Ascending aorta (tissue), 2 donors: ENCODE data around the gene ENTPD2. TPM values are rescaled to one million over a fixed set of nuclear protein-coding genes. Genes with fewer than 3 reads are reported as not detected.

Experiments used
- DNase-seq, 2 donors: peaks; one replicate each; pipeline ENCODE4 v3.0.0-alpha.2; 2019; ENCODE audit warnings: low spot score in 2 of 2
- H3K27ac ChIP-seq, 2 donors: fragments of 200-600 bp; sonication (generic); one replicate each; pipeline ENCODE4 v1.5.1; 2016 to 2017; ENCODE audit warnings: mild to moderate bottlenecking in 1 of 2
- H3K27me3 ChIP-seq: fragments of 200-600 bp; sonication (generic); one replicate; pipeline ENCODE4 v1.5.1; 2017
- H3K36me3 ChIP-seq, 2 donors: fragments of 200-600 bp; sonication (generic); one replicate each; pipeline ENCODE4 v1.5.1; 2016
- H3K4me1 ChIP-seq, 2 donors: fragments of 200-600 bp; sonication (generic); one replicate each; pipeline ENCODE4 v1.5.1; 2016 to 2017; ENCODE audit warnings: mild to moderate bottlenecking in 1 of 2
- H3K4me3 ChIP-seq, 2 donors: fragments of 200-600 bp; sonication (generic); one replicate each; pipeline ENCODE4 v1.5.1; 2016 to 2017; ENCODE audit warnings: mild to moderate bottlenecking in 1 of 2
- H3K9me3 ChIP-seq, 2 donors: fragments of 200-600 bp; sonication (generic); one replicate each; pipeline ENCODE4 v1.5.1; 2016
- intact Hi-C: fragments of 100-400 bp; cut with DNase I; formaldehyde crosslinking; loops from one replicate; pipeline ENCODE4 v1.15.1; 2023
- total RNA-seq: library from RNA; depleted of rRNA; stranded (reverse); fragments of >200 nt; gene quantifications from one replicate; pipeline ENCODE4 v1.1.0, GENCODE V29; 2016
- TF ChIP-seq, protein P1 (sequence below), 3 experiments: fragments of 200-600 bp in 2 of 3; fragments of 450-650 bp in 1 of 3; sonication (generic) in 2 of 3; IDR thresholded peaks; one replicate each; pipeline ENCODE4 v1.5.1; 2016 to 2019; ENCODE audit warnings: antibody characterized with exemption in 3 of 3, mild to moderate bottlenecking in 1 of 3, moderate library complexity in 1 of 3

ENTPD2 gene
- total RNA-seq, 1 donor from 2014 or later: not detected

DNA sequence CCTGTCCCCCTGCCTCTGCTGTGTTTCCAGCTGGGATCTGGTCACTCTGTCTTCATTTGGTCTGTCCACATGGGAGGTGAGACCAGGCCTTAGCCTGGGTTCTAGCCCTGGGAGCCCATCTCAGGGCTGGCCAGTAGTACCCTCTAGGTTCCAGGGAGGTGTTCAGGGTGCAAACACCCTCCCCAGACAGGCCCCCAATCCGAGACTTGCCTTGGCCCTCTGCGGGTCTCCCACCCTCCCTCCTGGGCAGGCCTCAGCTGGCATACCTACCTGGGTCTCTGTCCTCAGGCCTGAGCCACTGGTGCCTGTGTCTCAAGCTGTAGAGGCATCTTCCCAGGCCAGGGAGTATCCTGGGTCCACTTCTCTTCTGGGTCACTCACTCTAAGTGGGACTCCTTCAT, 17.4 kb upstream of the ENTPD2 start:
- intact Hi-C loops: no loop called here
- no peaks in the 10 kb centered on the region for H3K36me3 ChIP-seq
- TF ChIP-seq, protein P1, sequence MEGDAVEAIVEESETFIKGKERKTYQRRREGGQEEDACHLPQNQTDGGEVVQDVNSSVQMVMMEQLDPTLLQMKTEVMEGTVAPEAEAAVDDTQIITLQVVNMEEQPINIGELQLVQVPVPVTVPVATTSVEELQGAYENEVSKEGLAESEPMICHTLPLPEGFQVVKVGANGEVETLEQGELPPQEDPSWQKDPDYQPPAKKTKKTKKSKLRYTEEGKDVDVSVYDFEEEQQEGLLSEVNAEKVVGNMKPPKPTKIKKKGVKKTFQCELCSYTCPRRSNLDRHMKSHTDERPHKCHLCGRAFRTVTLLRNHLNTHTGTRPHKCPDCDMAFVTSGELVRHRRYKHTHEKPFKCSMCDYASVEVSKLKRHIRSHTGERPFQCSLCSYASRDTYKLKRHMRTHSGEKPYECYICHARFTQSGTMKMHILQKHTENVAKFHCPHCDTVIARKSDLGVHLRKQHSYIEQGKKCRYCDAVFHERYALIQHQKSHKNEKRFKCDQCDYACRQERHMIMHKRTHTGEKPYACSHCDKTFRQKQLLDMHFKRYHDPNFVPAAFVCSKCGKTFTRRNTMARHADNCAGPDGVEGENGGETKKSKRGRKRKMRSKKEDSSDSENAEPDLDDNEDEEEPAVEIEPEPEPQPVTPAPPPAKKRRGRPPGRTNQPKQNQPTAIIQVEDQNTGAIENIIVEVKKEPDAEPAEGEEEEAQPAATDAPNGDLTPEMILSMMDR (IDR thresholded peaks at IDR 0.05): no peak
- DNase-seq: no peak
- peaks cover 0 to 6% of the 10 kb centered on the region in 2 donors for H3K4me1 ChIP-seq
- no peaks in the 10 kb centered on the region for H3K9me3 ChIP-seq
- no peak overlapping the region for H3K4me3 ChIP-seq
- peaks cover 15% of the 10 kb centered on the region for H3K27me3 ChIP-seq
- no peak overlapping the region for H3K27ac ChIP-seq

DNA sequence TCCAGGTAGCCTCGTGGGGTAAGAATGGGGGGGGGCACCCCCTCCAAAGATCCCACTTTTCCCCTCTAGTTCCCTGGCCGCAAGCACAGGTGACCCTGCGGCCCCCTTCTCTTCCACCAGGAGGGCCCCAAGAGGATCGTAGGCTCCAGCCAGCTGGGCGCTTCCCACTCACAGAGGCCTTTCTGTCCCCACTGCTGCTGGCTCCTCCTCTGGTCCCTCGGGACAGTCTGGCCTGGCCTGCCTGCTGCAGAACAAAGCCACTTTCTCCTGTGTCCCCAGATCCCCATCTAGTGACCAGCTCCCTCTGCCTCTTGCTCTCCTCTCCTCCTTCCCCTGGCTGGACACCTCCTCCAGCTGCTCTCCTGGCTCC, 17.0 kb upstream of the ENTPD2 start:
- peaks cover 15% of the 10 kb centered on the region for H3K27me3 ChIP-seq
- peaks cover 0 to 6% of the 10 kb centered on the region in 2 donors for H3K4me1 ChIP-seq
- no peaks in the 10 kb centered on the region for H3K9me3 ChIP-seq
- H3K4me3 ChIP-seq: peak overlapping the region; percentile 47 to 63
- H3K27ac ChIP-seq: no peak overlapping the region
- H3K36me3 ChIP-seq: no peaks in the 10 kb centered on the region
- TF ChIP-seq, protein P1 (IDR thresholded peaks at IDR 0.05): no peak
- no peak for DNase-seq
- intact Hi-C loops: no loop called here

DNA sequence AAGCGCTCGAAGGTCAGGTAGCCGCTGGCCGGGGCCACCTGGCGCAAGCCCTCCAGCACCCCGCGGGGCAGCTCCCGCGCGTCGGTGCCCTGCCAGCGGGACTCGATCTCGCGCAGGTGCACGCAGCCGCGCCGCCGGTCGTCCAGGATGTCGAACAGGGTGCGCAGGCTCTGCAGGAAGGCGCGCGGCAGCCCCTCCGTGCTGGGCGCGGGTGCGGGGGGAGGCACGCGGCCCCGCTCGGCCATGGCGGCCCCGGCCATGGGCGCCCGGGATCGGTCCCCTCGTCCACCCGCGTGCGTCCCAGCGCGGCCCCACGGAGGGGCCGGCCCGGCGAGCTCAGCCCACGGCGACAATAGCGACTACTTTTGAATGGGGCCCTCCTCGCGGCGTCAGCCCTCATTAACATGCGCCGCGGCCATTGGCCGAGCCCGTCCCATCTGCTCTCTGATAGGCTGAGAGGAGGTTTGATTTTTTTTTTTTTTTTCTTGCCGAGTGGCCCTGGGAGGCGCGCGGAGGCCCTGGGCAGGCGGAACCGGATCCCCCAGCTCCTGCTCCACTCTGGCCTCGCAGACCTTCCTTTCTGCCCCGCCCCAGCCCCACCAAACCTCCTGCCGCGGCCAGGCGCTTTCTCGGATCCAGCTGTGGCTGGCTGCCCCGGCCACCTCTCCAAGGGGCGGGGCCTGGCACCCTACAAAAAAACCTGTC, 16.5 kb upstream of the ENTPD2 start, which contains the start of gene SAPCD2:
Gene SAPCD2, minus strand, starts transcription at position 357 of the 705 bp plus-strand sequence. Its CDS starts 97 bp downstream, at position 260.
- TF ChIP-seq, protein P1 (IDR thresholded peaks at IDR 0.05): no peak
- intact Hi-C loops: no loop called here
- Histone ChIP-seq H3K27ac (no peak within 1 kb of the TSS), H3K9me3 (no peaks in the 10 kb centered on the region), H3K4me1 (peaks cover 0 to 6% of the 10 kb centered on the region in 2 donors), H3K4me3 (peak within 1 kb of the TSS; percentile 47 to 63), H3K27me3 (peaks cover 15% of the 10 kb centered on the region), H3K36me3 (no peaks in the 10 kb centered on the region)
- peak; percentile 47 to 90 for DNase-seq

DNA sequence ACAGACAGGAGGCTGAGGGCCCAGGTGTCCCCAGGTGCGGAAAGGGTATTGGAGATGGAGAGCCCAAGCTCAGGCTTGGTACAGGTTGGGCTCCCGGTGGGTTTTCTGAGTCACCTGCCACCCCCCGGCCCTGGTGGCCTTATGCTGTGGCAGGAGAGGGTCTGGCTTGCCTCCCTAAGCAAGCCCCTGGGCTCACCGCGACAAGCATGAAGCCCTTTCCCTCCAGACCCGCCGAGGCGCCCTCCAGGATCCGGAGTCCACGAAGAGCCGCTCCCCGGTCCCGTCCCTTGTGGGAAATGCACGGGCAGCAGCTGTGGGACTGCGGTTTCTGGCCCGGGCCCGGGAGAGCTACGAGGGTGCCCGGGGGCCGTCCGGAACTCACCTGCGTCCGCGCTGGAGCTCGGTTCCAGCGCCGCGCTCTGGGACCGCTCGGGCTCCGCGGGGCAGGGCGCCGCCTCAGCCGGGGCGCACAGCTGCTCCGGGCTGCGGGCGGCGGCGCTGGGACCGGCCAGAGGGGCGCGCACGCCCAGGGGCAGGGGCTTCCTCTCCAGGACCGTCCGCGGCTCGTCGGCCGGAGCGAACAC, 15.7 kb upstream of the ENTPD2 start:
- Histone ChIP-seq H3K36me3 (no peaks in the 10 kb centered on the region), H3K4me3 (peak overlapping the region in 1 of 2 donors; percentile 63), H3K27ac (no peak overlapping the region), H3K4me1 (peaks cover 0 to 6% of the 10 kb centered on the region in 2 donors), H3K27me3 (peaks cover 15% of the 10 kb centered on the region), H3K9me3 (no peaks in the 10 kb centered on the region)
- TF ChIP-seq, protein P1 (IDR thresholded peaks at IDR 0.05): no peak
- DNase-seq: no peak
- intact Hi-C loops: no loop called here

DNA sequence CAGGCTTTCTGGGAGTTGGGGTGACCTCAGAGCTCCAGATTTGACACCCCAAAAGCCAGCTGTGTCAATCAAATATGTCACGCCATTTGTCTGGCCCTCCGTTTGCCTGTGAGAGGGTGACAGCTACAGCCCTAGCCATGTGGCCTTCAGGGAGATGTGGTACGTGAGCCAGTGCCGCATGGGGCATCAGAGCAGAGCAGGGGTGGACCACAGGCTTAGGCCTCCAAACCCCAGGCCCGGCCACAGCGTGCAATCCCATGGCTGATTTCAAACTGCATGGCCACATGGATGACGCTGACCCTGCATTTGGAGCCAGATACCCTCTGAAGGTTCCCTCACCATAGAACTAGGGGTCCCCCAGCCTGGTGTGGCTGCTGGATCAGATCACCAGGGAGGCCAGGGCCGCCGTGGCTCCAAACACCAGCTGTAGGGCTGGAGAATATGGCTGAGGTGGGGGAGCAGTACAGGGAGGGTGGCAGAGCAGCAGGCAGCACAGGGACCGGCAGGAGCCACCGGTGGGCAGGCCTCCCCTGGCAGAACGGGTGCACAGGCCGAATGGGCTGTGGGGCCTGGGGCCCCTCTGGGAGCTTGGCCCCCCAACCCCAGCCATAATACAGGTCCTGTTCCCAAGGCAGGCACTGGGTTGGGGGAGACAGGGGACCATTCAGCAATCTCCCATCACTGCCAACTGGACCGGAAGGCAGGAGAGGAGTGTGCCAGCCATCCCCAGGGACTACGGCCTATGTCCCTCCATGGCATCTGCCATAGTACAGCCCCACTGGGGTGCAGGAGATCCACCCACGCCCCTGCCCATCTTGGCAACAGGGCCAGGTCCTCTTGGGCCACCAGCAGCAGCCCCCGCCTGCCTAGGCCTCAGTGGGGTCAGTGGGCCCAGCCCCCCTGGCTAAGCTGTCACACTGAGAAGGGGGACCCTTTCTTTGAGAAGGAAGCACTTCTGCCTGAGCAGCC, 15.0 kb upstream of the ENTPD2 start:
- H3K27me3 ChIP-seq: peaks cover 15% of the 10 kb centered on the region
- H3K4me3 ChIP-seq: peak overlapping the region in 1 of 2 donors; percentile 63
- TF ChIP-seq, protein P1 (IDR thresholded peaks at IDR 0.05): no peak
- DNase-seq: no peak
- H3K27ac ChIP-seq: no peak overlapping the region
- peaks cover 0 to 10% of the 10 kb centered on the region in 2 donors for H3K4me1 ChIP-seq
- no peaks in the 10 kb centered on the region for H3K36me3 ChIP-seq
- no peaks in the 10 kb centered on the region for H3K9me3 ChIP-seq
- intact Hi-C loops: no loop called here
